Endothelial cell of umbilical vein (primary cell): ENCODE measurements around the gene KLHL21. TPM values are rescaled to one million over a fixed set of nuclear protein-coding genes. Genes with fewer than 3 reads are reported as not detected.

Source experiments
- BruUV-seq: library from RNA; stranded (reverse); fragments of 400-500 nt; replicated peaks from 2 replicates; lab custom pipeline; 2021; lab: Mats Ljungman, UMichigan
- CTCF ChIA-PET: fragments of 300-600, 350-600 bp; sonication (Branson Sonifier 250); formaldehyde crosslinking; loops from one replicate; lab custom pipeline; 2021; ENCODE audit warnings: antibody characterized with exemption, inconsistent platforms; lab: Charles Lee
- POLR2A ChIA-PET: fragments of 300-600, 350-600 bp; sonication (Branson Sonifier 250); formaldehyde crosslinking; loops from one replicate; lab custom pipeline; 2021; ENCODE audit warnings: antibody characterized with exemption, inconsistent platforms; lab: Charles Lee
- DNase-seq: peaks from one replicate; pipeline ENCODE4 v3.0.0-alpha.2; 2011; ENCODE audit warnings: low read depth, low spot score
- FAIRE-seq: peaks from 2 replicates; lab custom pipeline; 2011; peaks lifted over from hg19 to GRCh38; lab: Jason Lieb, UNC
- H2AFZ ChIP-seq: 2 replicates; pipeline ENCODE4 v1.6.0; 2012; ENCODE audit warnings: low read depth, low read length, control low read depth, inconsistent platforms
- H3K27ac ChIP-seq: 2 replicates; pipeline ENCODE4 v1.5.1; 2011; ENCODE audit warnings: low read depth, mild to moderate bottlenecking, control low read depth, low read length, moderate library complexity; ENCODE audit not compliant: insufficient read depth
- H3K27me3 ChIP-seq, 2 experiments: 2 replicates each; pipeline versions ENCODE4 v1.6.0 to v1.6.1; 2011; ENCODE audit warnings: low read length in 2 of 2, mixed read lengths in 1 of 2; ENCODE audit not compliant: control insufficient read depth in 2 of 2, insufficient read depth in 2 of 2
- H3K36me3 ChIP-seq, 2 experiments: 2 replicates in 1 of 2; 3 replicates in 1 of 2; pipeline ENCODE4 v1.5.1; 2011; ENCODE audit warnings: low read length in 2 of 2, mild to moderate bottlenecking in 1 of 2, moderate library complexity in 1 of 2; ENCODE audit not compliant: control insufficient read depth in 2 of 2, insufficient read depth in 2 of 2; ENCODE audit errors: extremely low read depth in 1 of 2
- H3K4me1 ChIP-seq: 3 replicates; pipeline ENCODE4 v1.5.1; 2011; ENCODE audit warnings: mild to moderate bottlenecking, low read length; ENCODE audit not compliant: control insufficient read depth, insufficient read depth; ENCODE audit errors: extremely low read depth
- H3K4me2 ChIP-seq: 2 replicates; pipeline ENCODE4 v1.6.1; 2011; ENCODE audit warnings: low read length, control low read depth, mixed read lengths; ENCODE audit not compliant: insufficient read depth
- H3K4me3 ChIP-seq, 3 experiments: fragments of 200-600 bp in 1 of 3; sonication (generic), shearing (Covaris generic) in 1 of 3; replicated peaks in 1 of 3; 2 replicates each; pipeline ENCODE4 v1.5.1; 2011 to 2016; ENCODE audit warnings: control low read depth in 3 of 3, low read length in 3 of 3, mild to moderate bottlenecking in 2 of 3, inconsistent platforms in 1 of 3, low read depth in 1 of 3, moderate library complexity in 1 of 3; ENCODE audit not compliant: insufficient read depth in 1 of 3
- H3K79me2 ChIP-seq: 2 replicates; pipeline ENCODE4 v1.6.0; 2012; ENCODE audit warnings: low read length, inconsistent platforms; ENCODE audit not compliant: control insufficient read depth, insufficient read depth
- H3K9ac ChIP-seq: replicated peaks from 2 replicates; pipeline ENCODE3; 2011; ENCODE audit warnings: low read length, control low read depth; ENCODE audit not compliant: insufficient read depth; ENCODE audit errors: extremely low read depth
- H3K9me1 ChIP-seq: replicated peaks from 3 replicates; pipeline ENCODE4 v1.6.0; 2011; ENCODE audit warnings: mild to moderate bottlenecking, low read length; ENCODE audit not compliant: control insufficient read depth, insufficient read depth; ENCODE audit errors: extremely low read depth
- H3K9me3 ChIP-seq: replicated peaks from 2 replicates; pipeline ENCODE4 v1.5.1; 2012; ENCODE audit warnings: low read length, inconsistent platforms; ENCODE audit not compliant: control insufficient read depth, insufficient read depth
- H4K20me1 ChIP-seq: replicated peaks from 2 replicates; pipeline ENCODE3; 2011; ENCODE audit warnings: mild to moderate bottlenecking, low read length; ENCODE audit not compliant: control insufficient read depth, insufficient read depth; ENCODE audit errors: extremely low read depth
- CTCF ChIP-seq, 2 donors: IDR thresholded peaks; 1 replicate in 1 of 2; 2 replicates in 1 of 2; pipeline ENCODE4 v1.5.1; 2011; ENCODE audit warnings: low read length in 2 of 2, mild to moderate bottlenecking in 2 of 2, moderate library complexity in 2 of 2, control low read depth in 1 of 2, inconsistent platforms in 1 of 2, low read depth in 1 of 2; ENCODE audit not compliant: insufficient read depth in 1 of 2; ENCODE audit errors: extremely low read depth in 1 of 2
- EZH2 ChIP-seq: IDR thresholded peaks from 2 replicates; pipeline ENCODE4 v1.6.1; 2012; ENCODE audit warnings: borderline replicate concordance, low read depth, mild to moderate bottlenecking, moderate library complexity, low read length, inconsistent platforms; ENCODE audit not compliant: severe bottlenecking
- GATA2 ChIP-seq: IDR thresholded peaks from 2 replicates; pipeline ENCODE4 v1.7.0; 2011; ENCODE audit warnings: low read depth, mild to moderate bottlenecking, moderate library complexity, mixed read lengths, low read length; ENCODE audit not compliant: insufficient read length, insufficient read depth
- JUN ChIP-seq: IDR thresholded peaks from 2 replicates; pipeline ENCODE4 v1.6.1; 2011; ENCODE audit warnings: borderline replicate concordance, low read depth; ENCODE audit not compliant: insufficient read length, insufficient read depth
- MAX ChIP-seq: IDR thresholded peaks from 2 replicates; pipeline ENCODE4 v1.6.1; 2011; ENCODE audit not compliant: insufficient read depth, insufficient read length
- POLR2AphosphoS5 ChIP-seq: IDR thresholded peaks from 2 replicates; pipeline ENCODE4 v1.6.1; 2012; ENCODE audit warnings: low read depth, mild to moderate bottlenecking, control low read depth, low read length, moderate library complexity; ENCODE audit not compliant: insufficient read depth
- dilution Hi-C: fragments of 300-500 bp; cut with MboI; formaldehyde crosslinking; loops from one replicate; pipeline ENCODE4 v1.15.0; 2019; ENCODE audit warnings: low sequenced_read_pairs; ENCODE audit not compliant: extremely low pct_ligation_motif_present
- intact Hi-C: fragments of 100-400 bp; cut with micrococcal nuclease; formaldehyde crosslinking; loops from one replicate; pipeline ENCODE4 v1.10.0; 2022
- polyA plus RNA-seq, 4 experiments: library from polyadenylated mRNA; depleted of rRNA in 3 of 4; stranded (reverse) in 3 of 4; unstranded in 1 of 4; fragments of >200 nt; gene quantifications; 2 replicates each; pipeline versions ENCODE4 v1.2.1 to v1.2.3, GENCODE V29; 2011 to 2012; ENCODE audit warnings: missing spikeins in 1 of 4
- total RNA-seq: library from RNA; stranded (reverse); gene quantifications from 2 replicates; pipeline ENCODE4 v1.2.3, GENCODE V29; 2021

KLHL21 gene
- total and polyA plus RNA-seq, 2 donors (not counting 3 experiments of a cell fraction or from before 2014, with no cell fraction given): 18.0 to 22.4 TPM

- DNase-seq: peak; percentile 51
- intact Hi-C loops: loop anchor here (1.0 to 5.0 kb wide), 5 partner anchors 12 to 138 kb away; partner anchors contain the start of genes NOL9, PHF13 and ZBTB48
- CTCF ChIA-PET: interaction anchor here (0.7 to 1.6 kb wide), 3 partner anchors 12 to 25 kb away, joined by 3 to 4 read pairs (median 3); no protein-coding TSS in a partner anchor
- peaks cover 4% of the 10 kb centered on the region for H3K4me1 ChIP-seq
- no peaks in the 10 kb centered on the region for H3K27me3 ChIP-seq
- FAIRE-seq: peak; percentile 72
- peak overlapping the region; percentile 4 for H3K27ac ChIP-seq
- no TSS peak for BruUV-seq
- H3K9me1 ChIP-seq: no peaks in the 10 kb centered on the region
- dilution Hi-C loops: no loop called here
- peaks cover 21% of the 10 kb centered on the region for H3K79me2 ChIP-seq
- peaks cover 11 to 25% of the 10 kb centered on the region in 2 experiments for H3K36me3 ChIP-seq
- POLR2A ChIA-PET: interaction anchor here (0.7 kb wide), 1 partner anchor 10 kb away, joined by 3 read pairs; no protein-coding TSS in a partner anchor
- peak overlapping the region; percentile 33 for H3K4me2 ChIP-seq
- peak overlapping the region; percentile 11 for H2AFZ ChIP-seq
- no peaks in the 10 kb centered on the region for H3K9me3 ChIP-seq
- peak overlapping the region; percentile 54 to 72 (median 58) for H3K4me3 ChIP-seq
- TF ChIP-seq EZH2 (no peak), POLR2AphosphoS5 (no peak), JUN (no peak), GATA2 (no peak), MAX (no peak), CTCF (IDR thresholded peaks at IDR 0.05; ENCODE audit: extremely low read depth in 1 of 2, insufficient read depth in 1 of 2, low read depth in 1 of 2, low read length in 2 of 2) (no peak)
- H3K9ac ChIP-seq: peak overlapping the region; percentile 47
- H4K20me1 ChIP-seq: no peaks in the 10 kb centered on the region
Measured at GRCh38 chr1:6625584-6626149, 23.0 kb upstream of the KLHL21 start.
